GM21723 (cell line): Measurements from ENCODE around the gene SLC17A6.

Experiments
- ATAC-seq: cut with Tn5 transposase; IDR thresholded peaks from one replicate; pipeline ENCODE4 v1.9.1; 2021; ENCODE audit warnings: mild to moderate bottlenecking, moderate library complexity; ENCODE audit not compliant: unreplicated experiment

The SLC17A6 gene

DNA sequence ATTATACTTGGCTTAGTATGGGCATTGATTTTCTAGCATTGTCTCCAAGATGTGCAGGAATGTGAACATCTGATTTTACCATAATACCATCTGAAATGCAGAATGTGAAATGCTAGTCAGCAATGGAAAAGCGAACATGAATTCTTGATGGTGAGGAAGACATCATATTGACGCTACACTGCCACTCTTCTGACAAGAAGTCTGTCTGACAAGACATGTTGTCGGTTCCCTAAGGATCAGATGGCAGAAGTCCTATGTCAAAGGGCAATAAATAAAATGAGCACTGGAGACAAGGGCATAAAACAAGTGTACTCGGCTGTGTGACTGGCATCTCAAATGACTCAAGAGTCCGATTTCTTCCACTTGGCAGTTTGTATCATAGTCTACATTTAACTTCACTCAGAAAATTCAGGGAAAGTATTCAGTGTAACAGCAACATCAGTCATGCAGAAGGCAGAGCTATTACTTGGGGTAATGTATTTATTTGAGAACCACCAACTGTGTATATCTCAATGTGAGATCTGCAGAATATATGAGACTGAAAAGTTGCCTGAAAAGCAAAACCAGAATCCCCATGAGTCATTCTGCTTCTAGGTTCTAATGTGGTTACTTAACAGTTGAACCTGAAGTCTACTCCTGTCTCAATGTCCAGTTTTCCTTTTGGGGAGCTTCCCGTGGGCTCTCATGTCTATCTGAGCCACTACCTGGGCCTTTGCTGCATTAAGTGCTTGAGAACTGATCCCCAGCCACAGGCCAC, 51.5 kb downstream of the SLC17A6 start:
- no peak for ATAC-seq

DNA sequence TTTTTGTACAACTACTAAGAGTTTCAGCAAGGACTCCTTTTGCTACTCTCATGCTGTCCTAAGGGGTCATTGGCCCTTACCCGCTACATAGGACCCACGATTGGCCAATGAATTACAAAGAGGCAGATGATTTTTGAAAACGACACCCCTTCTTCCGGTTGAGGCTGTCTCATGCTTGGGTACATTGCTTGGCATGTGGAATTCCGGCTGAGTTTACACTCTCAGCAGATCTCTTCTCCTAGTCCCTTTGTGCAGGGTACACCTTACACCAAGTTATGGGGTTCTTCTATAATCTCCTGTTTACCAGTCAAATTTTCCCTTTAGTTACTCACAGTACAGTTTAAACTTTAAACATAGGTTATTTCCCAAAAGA, 52.1 kb downstream of the SLC17A6 start:
- no peak for ATAC-seq

DNA sequence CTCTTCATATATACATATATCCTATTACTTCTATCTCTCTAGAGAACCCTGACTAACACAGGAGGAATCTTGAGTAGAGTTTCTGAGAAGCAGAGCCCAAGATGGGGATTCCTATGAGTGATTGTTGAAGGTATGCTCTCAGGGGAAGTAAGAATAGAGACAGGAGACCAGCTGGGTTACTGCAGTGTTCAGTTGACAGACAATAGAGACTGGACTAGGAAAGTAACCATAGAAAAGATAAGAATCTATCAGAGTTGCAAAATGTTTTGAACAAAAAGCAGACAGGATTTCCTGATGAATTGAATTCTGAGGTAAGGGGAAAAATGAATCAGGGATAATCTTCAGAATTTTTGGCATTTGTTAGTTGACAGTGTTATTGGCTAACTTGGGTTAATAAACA, 54.4 kb downstream of the SLC17A6 start:
- ATAC-seq, result no peak

DNA sequence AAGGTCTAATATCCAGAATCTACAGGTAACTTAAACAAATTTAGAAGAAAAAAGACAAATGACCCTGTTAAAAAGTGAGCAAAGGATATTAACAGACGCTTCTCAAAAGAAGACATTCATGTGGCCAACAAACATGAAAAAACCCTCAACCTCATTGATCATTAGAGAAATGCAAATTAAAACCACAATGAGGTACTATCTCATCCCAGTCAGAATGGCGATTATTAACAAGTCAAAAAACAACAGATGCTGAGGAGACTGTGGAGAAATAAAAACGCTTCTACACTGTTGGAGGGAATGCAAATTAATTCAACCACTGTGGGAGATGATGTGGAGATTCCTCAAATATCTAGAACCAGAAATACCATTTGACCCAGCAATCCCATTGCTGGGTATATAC, 67.2 kb downstream of the SLC17A6 start:
- ATAC-seq, result no peak

DNA sequence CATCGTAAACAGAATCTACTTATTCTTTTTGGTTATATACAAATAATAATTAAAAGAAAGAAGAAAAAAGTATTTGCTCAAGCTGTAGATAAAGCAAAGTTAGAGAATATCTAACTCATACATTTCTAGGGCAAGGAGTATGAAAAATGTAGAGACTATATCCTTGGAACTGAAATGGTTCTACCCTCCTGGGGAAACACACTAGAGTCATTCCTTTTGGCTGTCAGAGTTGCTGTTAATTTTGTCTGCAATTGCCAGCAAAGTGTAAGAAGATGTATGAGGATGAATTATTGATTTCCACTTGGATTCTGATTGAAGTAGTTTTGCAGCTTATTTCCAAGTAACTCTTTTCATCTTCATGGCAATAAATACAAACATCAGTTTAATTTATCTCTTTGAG, 69.1 kb downstream of the SLC17A6 start:
- no peak for ATAC-seq

DNA sequence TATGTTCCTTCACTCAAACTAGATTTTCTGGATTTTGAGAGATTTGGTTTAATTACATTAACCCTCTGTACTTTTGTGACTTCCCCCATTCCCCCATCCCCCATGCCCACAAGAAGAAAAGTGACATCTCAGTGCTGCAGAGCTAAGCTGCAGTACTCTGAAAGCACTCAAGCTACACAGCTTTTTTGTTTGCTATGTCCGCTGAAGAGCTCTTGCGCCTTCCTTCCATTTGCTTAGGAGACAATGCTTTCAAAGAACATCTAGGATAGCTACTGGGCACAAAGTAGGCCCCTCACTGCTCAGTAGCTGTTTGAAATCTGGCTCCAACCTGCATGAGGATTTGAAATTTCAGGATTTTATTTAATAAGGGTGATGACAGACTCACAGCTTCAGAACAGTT, 69.7 kb downstream of the SLC17A6 start:
- ATAC-seq, result no peak

DNA sequence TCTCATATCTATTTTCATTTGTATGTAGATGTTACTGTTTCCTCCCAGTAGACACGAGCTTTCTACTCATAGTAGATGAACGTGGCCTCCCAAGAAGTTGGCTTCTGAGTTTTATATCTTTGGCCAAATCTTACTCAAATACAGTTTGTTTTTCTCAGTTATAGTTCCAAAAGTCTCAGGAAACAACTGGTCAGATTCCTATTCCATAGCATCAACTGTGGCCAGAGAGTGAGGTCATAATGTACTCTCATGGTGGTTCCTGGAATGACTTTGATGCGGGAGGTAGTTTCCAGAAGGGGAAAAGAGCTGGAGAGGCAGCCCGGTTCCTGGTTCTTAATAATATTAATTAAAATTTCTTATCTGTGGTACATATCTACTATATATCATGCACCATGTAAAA, 77.3 kb downstream of the SLC17A6 start:
- ATAC-seq, result no peak

DNA sequence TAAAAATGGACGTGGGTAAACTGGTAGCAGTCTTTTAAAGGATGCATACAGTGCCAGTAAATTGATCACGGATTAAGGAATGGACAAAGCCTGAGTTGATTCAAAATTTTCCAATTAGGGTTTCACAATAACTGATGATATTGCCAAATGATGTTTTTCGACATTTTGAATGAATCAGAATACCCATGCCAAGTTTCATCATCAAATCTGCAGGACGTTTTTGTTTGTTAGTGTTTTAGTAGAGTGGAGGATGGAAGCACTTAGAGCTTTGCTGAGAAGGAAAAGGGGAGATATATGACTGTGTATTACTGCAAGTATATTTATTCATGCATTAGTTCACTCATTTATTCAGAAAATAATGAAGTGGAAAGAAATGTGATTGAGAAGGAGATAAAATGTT, 78.3 kb downstream of the SLC17A6 start:
- no peak for ATAC-seq

DNA sequence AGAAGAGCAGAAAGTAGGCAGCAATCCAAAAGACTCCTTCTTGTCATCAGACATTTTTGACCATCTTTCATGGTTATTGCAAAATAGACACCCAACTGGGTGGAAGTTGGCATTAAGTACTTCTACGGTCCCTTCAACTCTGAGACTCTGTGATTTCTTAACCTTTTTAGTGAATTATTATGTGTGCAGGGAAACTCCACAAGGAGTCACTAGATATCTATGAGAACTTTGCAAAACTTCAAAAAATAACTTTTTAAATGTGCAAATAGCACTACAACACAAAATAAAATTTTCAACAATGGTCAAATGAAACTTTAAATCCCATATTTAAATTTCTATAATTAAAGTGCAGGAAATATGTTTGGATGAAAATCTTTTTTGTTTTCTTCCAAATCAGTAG, 88.7 kb downstream of the SLC17A6 start:
- no peak for ATAC-seq
